ENCODE data around the gene PMEPA1. TPM values are rescaled to one million over a fixed set of nuclear protein-coding genes. Genes with fewer than 3 reads are reported as not detected.

Gene PMEPA1
- total RNA-seq, 4 donors from 2014 or later: 10.4 to 37.8 (median 17.4) TPM

GRCh38 chr20:57621421-57622200, 88.2 kb downstream of the PMEPA1 start:
- H3K4me3 ChIP-seq: no peak overlapping the region
- no peaks in the 10 kb centered on the region for H3K36me3 ChIP-seq
- intact Hi-C loops (cut with DNase I): no loop called here
- H3K9me3 ChIP-seq: peaks cover 0 to 8% (median 0%) of the 10 kb centered on the region in 4 donors
- 87% methylated on average over 16 of the region's 16 CpGs for WGBS
- H3K27ac ChIP-seq (replicated peaks in 1 of 4): no peak overlapping the region
- peaks cover 0 to 5% (median 3%) of the 10 kb centered on the region in 4 donors for H3K4me1 ChIP-seq
- peaks cover 0 to 33% (median 0%) of the 10 kb centered on the region in 4 donors for H3K27me3 ChIP-seq
- TF ChIP-seq, protein P1, sequence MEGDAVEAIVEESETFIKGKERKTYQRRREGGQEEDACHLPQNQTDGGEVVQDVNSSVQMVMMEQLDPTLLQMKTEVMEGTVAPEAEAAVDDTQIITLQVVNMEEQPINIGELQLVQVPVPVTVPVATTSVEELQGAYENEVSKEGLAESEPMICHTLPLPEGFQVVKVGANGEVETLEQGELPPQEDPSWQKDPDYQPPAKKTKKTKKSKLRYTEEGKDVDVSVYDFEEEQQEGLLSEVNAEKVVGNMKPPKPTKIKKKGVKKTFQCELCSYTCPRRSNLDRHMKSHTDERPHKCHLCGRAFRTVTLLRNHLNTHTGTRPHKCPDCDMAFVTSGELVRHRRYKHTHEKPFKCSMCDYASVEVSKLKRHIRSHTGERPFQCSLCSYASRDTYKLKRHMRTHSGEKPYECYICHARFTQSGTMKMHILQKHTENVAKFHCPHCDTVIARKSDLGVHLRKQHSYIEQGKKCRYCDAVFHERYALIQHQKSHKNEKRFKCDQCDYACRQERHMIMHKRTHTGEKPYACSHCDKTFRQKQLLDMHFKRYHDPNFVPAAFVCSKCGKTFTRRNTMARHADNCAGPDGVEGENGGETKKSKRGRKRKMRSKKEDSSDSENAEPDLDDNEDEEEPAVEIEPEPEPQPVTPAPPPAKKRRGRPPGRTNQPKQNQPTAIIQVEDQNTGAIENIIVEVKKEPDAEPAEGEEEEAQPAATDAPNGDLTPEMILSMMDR (IDR thresholded peaks at IDR 0.05): no peak
- TF ChIP-seq POLR2A (IDR thresholded peaks at IDR 0.05; ENCODE audit: low read depth) (no peak), EP300 (IDR thresholded peaks at IDR 0.05) (no peak), POLR2AphosphoS5 (IDR thresholded peaks at IDR 0.05) (no peak)
- no peak for DNase-seq (ENCODE audit: extremely low spot score)

DNA sequence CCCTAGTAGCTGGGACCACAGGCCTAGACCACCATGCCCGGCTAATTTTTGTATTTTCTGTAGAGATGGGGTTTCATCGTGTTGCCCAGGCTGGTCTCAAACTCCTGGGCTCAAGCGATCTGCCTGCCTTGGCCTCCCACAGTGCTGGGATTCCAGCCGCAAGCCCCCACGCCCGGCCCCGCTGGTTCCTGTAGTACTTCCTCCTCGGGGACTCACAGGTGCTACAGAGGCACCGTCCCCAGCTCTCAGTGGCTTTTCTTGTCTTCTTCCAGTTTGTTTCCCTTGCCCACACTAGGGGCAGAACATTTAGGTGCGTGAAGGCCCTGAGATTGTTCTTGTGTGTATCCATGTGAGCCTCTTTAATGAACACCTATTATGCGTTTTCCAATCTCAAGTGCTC, 88.8 kb downstream of the PMEPA1 start:
- Histone ChIP-seq H3K27ac (replicated peaks in 1 of 4) (no peak overlapping the region), H3K27me3 (peaks cover 0 to 37% (median 0%) of the 10 kb centered on the region in 4 donors), H3K4me1 (peaks cover 0 to 5% (median 3%) of the 10 kb centered on the region in 4 donors), H3K4me3 (no peak overlapping the region), H3K9me3 (peaks cover 0 to 8% (median 0%) of the 10 kb centered on the region in 4 donors), H3K36me3 (no peaks in the 10 kb centered on the region)
- 81% methylated on average over 11 of the region's 11 CpGs for WGBS
- intact Hi-C loops (cut with DNase I): no loop called here
- TF ChIP-seq, protein P1 (IDR thresholded peaks at IDR 0.05): no peak
- TF ChIP-seq EP300 (IDR thresholded peaks at IDR 0.05): no peak
- no peak for DNase-seq (ENCODE audit: extremely low spot score)

DNA sequence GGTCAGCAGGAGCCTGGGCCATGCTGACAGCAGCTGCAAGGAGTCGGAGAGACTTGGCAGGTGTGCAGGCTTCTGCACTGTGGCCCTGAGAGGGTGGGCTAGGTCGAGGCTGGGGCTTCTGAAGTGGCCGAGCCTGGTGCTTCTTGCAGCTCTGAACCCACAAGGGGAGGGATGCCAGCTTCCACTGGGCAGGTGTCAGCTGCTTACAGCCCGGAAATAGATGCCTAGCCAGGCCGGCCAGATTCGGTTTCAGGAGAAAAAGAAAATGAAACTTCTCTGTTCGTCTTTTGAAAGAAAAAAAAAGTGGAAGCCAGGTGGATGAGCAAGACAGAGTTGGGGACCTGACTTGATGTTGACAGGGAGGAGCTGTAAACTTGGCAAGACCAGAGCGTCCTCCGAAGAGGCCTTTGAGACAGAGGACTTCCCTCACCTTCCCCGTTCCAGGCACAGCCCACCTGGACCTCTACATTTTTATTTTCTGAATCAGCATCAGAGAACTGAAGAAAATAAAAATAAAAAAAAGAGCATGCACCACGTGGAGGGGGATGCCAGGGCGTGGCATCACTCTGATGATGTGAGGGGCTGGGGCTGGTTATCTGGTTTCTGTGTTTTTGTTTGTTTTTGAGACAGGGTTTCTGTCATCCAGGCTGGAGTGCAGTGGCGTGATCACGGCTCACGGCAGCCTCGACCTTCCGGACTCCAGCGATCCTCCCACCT, 89.4 kb downstream of the PMEPA1 start, which contains the start of gene ZBP1:
ZBP1 (minus strand) TSS at position 153 of the 717 bp plus-strand sequence; CDS start at position 22, 131 bp downstream.
- no peak for DNase-seq (ENCODE audit: extremely low spot score)
- H3K27ac ChIP-seq (replicated peaks in 1 of 4): peak within 1 kb of the TSS in 3 of 4 donors; percentile 7 to 36 (median 7)
- intact Hi-C loops (cut with DNase I): no loop called here
- peak within 1 kb of the TSS in 2 of 4 donors; percentile 18 to 31 for H3K4me3 ChIP-seq
- H3K36me3 ChIP-seq: no peaks in the 10 kb centered on the region
- peaks cover 0 to 37% (median 0%) of the 10 kb centered on the region in 4 donors for H3K27me3 ChIP-seq
- peaks cover 0 to 8% (median 0%) of the 10 kb centered on the region in 4 donors for H3K9me3 ChIP-seq
- 75% methylated on average over 16 of the region's 18 CpGs for WGBS
- no peak for TF ChIP-seq POLR2A (IDR thresholded peaks at IDR 0.05; ENCODE audit: low read depth)
- TF ChIP-seq, protein P1 (IDR thresholded peaks at IDR 0.05): no peak
- TF ChIP-seq EP300 (IDR thresholded peaks at IDR 0.05): no peak
- no peak for TF ChIP-seq POLR2AphosphoS5 (IDR thresholded peaks at IDR 0.05)
- H3K4me1 ChIP-seq: peaks cover 0 to 5% (median 3%) of the 10 kb centered on the region in 4 donors

- no peaks in the 10 kb centered on the region for H3K36me3 ChIP-seq
- 81% methylated on average over 19 of the region's 19 CpGs for WGBS
- no peaks in the 10 kb centered on the region for H3K9me3 ChIP-seq
- H3K4me1 ChIP-seq: peaks cover 0 to 5% (median 3%) of the 10 kb centered on the region in 4 donors
- peak overlapping the region in 2 of 4 donors; percentile 7 to 36 for H3K27ac ChIP-seq (replicated peaks in 1 of 4)
- intact Hi-C loops (cut with DNase I): no loop called here
- TF ChIP-seq POLR2A (IDR thresholded peaks at IDR 0.05; ENCODE audit: low read depth) (no peak), EP300 (IDR thresholded peaks at IDR 0.05) (no peak), POLR2AphosphoS5 (IDR thresholded peaks at IDR 0.05) (no peak)
- TF ChIP-seq, protein P1 (IDR thresholded peaks at IDR 0.05): no peak
- DNase-seq (ENCODE audit: extremely low spot score): no peak
- peaks cover 0 to 42% (median 0%) of the 10 kb centered on the region in 4 donors for H3K27me3 ChIP-seq
- H3K4me3 ChIP-seq: no peak overlapping the region
These were observed 90.6 kb downstream of the PMEPA1 start for GRCh38 chr20:57619051-57619831.
